HCT116 (cell line): ENCODE measurements around the gene FANK1. TPM values are rescaled to one million over a fixed set of nuclear protein-coding genes. Genes with fewer than 3 reads are reported as not detected.

Source experiments
- ATAC-seq: fragments of 200-7000 bp; cut with Tn5 transposase; 2 replicates; pipeline ENCODE4 v1.9.1; 2020; ENCODE audit warnings: mild to moderate bottlenecking, moderate library complexity
- BruUV-seq: library from RNA; stranded (reverse); fragments of 400-500 nt; replicated peaks from 2 replicates; lab custom pipeline; 2021; lab: Mats Ljungman, UMichigan
- CTCF ChIA-PET: fragments of 300-600 bp; sonication (Branson Sonifier 250); formaldehyde crosslinking; loops from one replicate; lab custom pipeline; 2021; ENCODE audit warnings: antibody characterized with exemption; lab: Charles Lee
- POLR2A ChIA-PET: fragments of 300-600, 350-600 bp; sonication (Branson Sonifier 250); formaldehyde crosslinking; loops from one replicate; lab custom pipeline; 2021; ENCODE audit warnings: antibody characterized with exemption; lab: Charles Lee
- RAD21 ChIA-PET, 2 experiments: fragments of 300-600 bp; sonication (Branson Sonifier 250); formaldehyde crosslinking; loops; one replicate each; lab custom pipeline; 2023; ENCODE audit warnings: low total read pairs in 2 of 2; ENCODE audit not compliant: uncharacterized antibody in 2 of 2, unreplicated experiment in 2 of 2, low non-redundant PET in 1 of 2; lab: Charles Lee
- DNase-seq: peaks from one replicate; pipeline ENCODE4 v3.0.0-alpha.2; 2010; ENCODE audit warnings: low read depth, low spot score
- H2AFZ ChIP-seq: fragments of 200-600 bp; shearing (Covaris generic), sonication (generic); 2 replicates; pipeline ENCODE4 v1.6.1; 2017; ENCODE audit warnings: low read depth, mixed run types, mixed read lengths, antibody characterized with exemption, low read length; ENCODE audit not compliant: poor library complexity, severe bottlenecking
- H3K27ac ChIP-seq: 2 replicates; pipeline ENCODE4 v1.5.1; 2012; ENCODE audit warnings: low read depth, low read length
- H3K27me3 ChIP-seq: fragments of 200-600 bp; sonication (generic); 2 replicates; pipeline ENCODE4 v1.6.1; 2016; ENCODE audit warnings: mixed run types, low read length, mixed read lengths; ENCODE audit not compliant: insufficient read depth
- H3K36me3 ChIP-seq, 2 experiments: fragments of 200-500 bp in 1 of 2; fragments of 200-600 bp in 1 of 2; sonication (Bioruptor generic) in 1 of 2; sonication (generic) in 1 of 2; 2 replicates each; pipeline versions ENCODE4 v1.5.1 to v1.6.1; 2014 to 2016; ENCODE audit warnings: low read length in 2 of 2, inconsistent platforms in 1 of 2, mixed read lengths in 1 of 2, mixed run types in 1 of 2; ENCODE audit not compliant: insufficient read depth in 2 of 2, control insufficient read depth in 1 of 2
- H3K4me1 ChIP-seq, 2 experiments: fragments of 200-600 bp in 1 of 2; sonication (generic) in 1 of 2; 2 replicates each; pipeline versions ENCODE4 v1.5.1 to v1.6.1; 2012 to 2017; ENCODE audit warnings: low read length in 2 of 2, inconsistent platforms in 1 of 2, mild to moderate bottlenecking in 1 of 2, mixed read lengths in 1 of 2, mixed run types in 1 of 2, moderate library complexity in 1 of 2; ENCODE audit not compliant: insufficient read depth in 2 of 2, control insufficient read depth in 1 of 2
- H3K4me2 ChIP-seq: fragments of 200-600 bp; sonication (generic); 2 replicates; pipeline ENCODE4 v1.6.1; 2017; ENCODE audit warnings: mixed run types, low read length, mixed read lengths
- H3K4me3 ChIP-seq, 2 experiments: fragments of 200-600 bp in 1 of 2; sonication (generic) in 1 of 2; replicated peaks in 1 of 2; 2 replicates each; pipeline ENCODE4 v1.5.1; 2011 to 2016; ENCODE audit warnings: low read length in 2 of 2, control low read depth in 1 of 2, low read depth in 1 of 2, mild to moderate bottlenecking in 1 of 2, mixed read lengths in 1 of 2, mixed run types in 1 of 2
- H3K79me2 ChIP-seq: fragments of 200-600 bp; sonication (generic); 2 replicates; pipeline ENCODE4 v1.6.1; 2017; ENCODE audit warnings: mild to moderate bottlenecking, mixed run types, low read length, moderate library complexity, mixed read lengths; ENCODE audit not compliant: insufficient read depth
- H3K9ac ChIP-seq: fragments of 200-600 bp; sonication (generic); 2 replicates; pipeline ENCODE4 v1.6.1; 2016; ENCODE audit warnings: low read length, mixed read lengths
- H3K9me2 ChIP-seq: fragments of 200-600 bp; sonication (generic), shearing (Covaris generic); 2 replicates; pipeline ENCODE4 v1.6.1; 2017; ENCODE audit warnings: mixed run types, mild to moderate bottlenecking, moderate library complexity; ENCODE audit not compliant: insufficient read depth
- H3K9me3 ChIP-seq, 2 experiments: fragments of 200-500 bp in 1 of 2; fragments of 200-600 bp in 1 of 2; sonication (Bioruptor generic) in 1 of 2; sonication (generic) in 1 of 2; 2 replicates each; pipeline ENCODE4 v1.6.1; 2014 to 2017; ENCODE audit warnings: low read length in 2 of 2, mixed read lengths in 2 of 2, inconsistent platforms in 1 of 2, low read depth in 1 of 2, mild to moderate bottlenecking in 1 of 2, mixed run types in 1 of 2, moderate library complexity in 1 of 2; ENCODE audit not compliant: control insufficient read depth in 1 of 2, insufficient read depth in 1 of 2
- H4K20me1 ChIP-seq: fragments of 200-600 bp; sonication (generic), shearing (Covaris generic); 2 replicates; pipeline ENCODE4 v1.6.1; 2017; ENCODE audit warnings: mixed run types, mild to moderate bottlenecking, moderate library complexity; ENCODE audit not compliant: insufficient read depth
- ATF3 ChIP-seq: IDR thresholded peaks from 2 replicates; pipeline ENCODE4 v1.6.1; 2012
- CBX3 ChIP-seq: IDR thresholded peaks from 2 replicates; pipeline ENCODE4 v1.6.1; 2012; ENCODE audit warnings: low read depth
- CEBPB ChIP-seq: IDR thresholded peaks from 2 replicates; pipeline ENCODE4 v1.6.1; 2012; ENCODE audit warnings: low read depth
- EGR1 ChIP-seq: IDR thresholded peaks from 2 replicates; pipeline ENCODE4 v1.6.1; 2012; ENCODE audit warnings: low read depth
- EZH2 ChIP-seq: fragments of 200-600 bp; sonication (generic); IDR thresholded peaks from 2 replicates; pipeline ENCODE4 v1.6.1; 2017; ENCODE audit warnings: antibody characterized with exemption, mixed run types
- EZH2phosphoT487 ChIP-seq: fragments of 200-600 bp; IDR thresholded peaks from 2 replicates; pipeline ENCODE4 v1.6.1; 2018; ENCODE audit warnings: antibody characterized with exemption, borderline replicate concordance
- FOSL1 ChIP-seq: IDR thresholded peaks from 2 replicates; pipeline ENCODE4 v1.6.1; 2012; ENCODE audit warnings: low read depth
- JUND ChIP-seq: IDR thresholded peaks from 2 replicates; pipeline ENCODE4 v1.6.1; 2012
- MAX ChIP-seq: IDR thresholded peaks from 2 replicates; pipeline ENCODE4 v1.6.1; 2012
- POLR2AphosphoS5 ChIP-seq: IDR thresholded peaks from 2 replicates; pipeline ENCODE4 v1.6.1; 2011; ENCODE audit warnings: mild to moderate bottlenecking, low read depth, low read length, moderate library complexity
- RAD21 ChIP-seq: IDR thresholded peaks from 2 replicates; pipeline ENCODE4 v1.6.1; 2012; ENCODE audit warnings: low read depth, mild to moderate bottlenecking
- SIN3A ChIP-seq: IDR thresholded peaks from 2 replicates; pipeline ENCODE4 v1.6.1; 2012; ENCODE audit warnings: low read depth
- SP1 ChIP-seq: IDR thresholded peaks from 2 replicates; pipeline ENCODE4 v1.6.1; 2012; ENCODE audit warnings: low read depth
- SRF ChIP-seq: IDR thresholded peaks from 2 replicates; pipeline ENCODE4 v1.6.1; 2012; ENCODE audit warnings: low read depth
- TCF7L2 ChIP-seq: IDR thresholded peaks from 2 replicates; pipeline ENCODE4 v1.7.0; 2011; ENCODE audit warnings: borderline replicate concordance, inconsistent platforms; ENCODE audit not compliant: insufficient read depth, insufficient read length; ENCODE audit errors: extremely low read depth
- YY1 ChIP-seq: IDR thresholded peaks from 2 replicates; pipeline ENCODE4 v1.6.1; 2011; ENCODE audit warnings: low read length, low read depth, moderate library complexity, mild to moderate bottlenecking; ENCODE audit not compliant: insufficient replicate concordance; ENCODE audit errors: extremely low read depth
- ZNF274 ChIP-seq: fragments of 200-500 bp; sonication (Bioruptor generic); IDR thresholded peaks from 2 replicates; pipeline ENCODE4 v1.6.1; 2014; ENCODE audit warnings: mild to moderate bottlenecking, low read depth, low read length, inconsistent platforms
- intact Hi-C: fragments of 100-400 bp; cut with micrococcal nuclease; formaldehyde crosslinking; loops from 2 replicates; pipeline ENCODE4 v1.10.0; 2022
- total RNA-seq: library from RNA; stranded (reverse); gene quantifications from one replicate; pipeline ENCODE4 v1.2.1, GENCODE V29; 2021; ENCODE audit not compliant: unreplicated experiment
- TF ChIP-seq, protein P1 (sequence below): IDR thresholded peaks from 2 replicates; pipeline ENCODE4 v1.6.1; 2012; ENCODE audit warnings: low read depth
- TF ChIP-seq, protein P2 (sequence below): IDR thresholded peaks from 2 replicates; pipeline ENCODE4 v1.6.1; 2011; ENCODE audit warnings: mild to moderate bottlenecking, low read length, moderate library complexity; ENCODE audit not compliant: insufficient replicate concordance; ENCODE audit errors: extremely low read depth
- TF ChIP-seq, protein P3 (sequence below), 3 experiments: fragments of 200-600 bp in 1 of 3; sonication (generic) in 1 of 3; IDR thresholded peaks in 2 of 3; conservative IDR thresholded peaks in 1 of 3; 2 replicates each; pipeline ENCODE4 v1.5.1; 2012 to 2017; ENCODE audit warnings: low read depth in 2 of 3, low read length in 2 of 3, antibody characterized with exemption in 1 of 3, borderline replicate concordance in 1 of 3, control low read depth in 1 of 3, mild to moderate bottlenecking in 1 of 3, mixed read lengths in 1 of 3, mixed run types in 1 of 3, moderate library complexity in 1 of 3; ENCODE audit not compliant: insufficient read depth in 1 of 3

FANK1 gene
- total RNA-seq, 1 experiment from 2014 or later, result 5.4 TPM

DNA sequence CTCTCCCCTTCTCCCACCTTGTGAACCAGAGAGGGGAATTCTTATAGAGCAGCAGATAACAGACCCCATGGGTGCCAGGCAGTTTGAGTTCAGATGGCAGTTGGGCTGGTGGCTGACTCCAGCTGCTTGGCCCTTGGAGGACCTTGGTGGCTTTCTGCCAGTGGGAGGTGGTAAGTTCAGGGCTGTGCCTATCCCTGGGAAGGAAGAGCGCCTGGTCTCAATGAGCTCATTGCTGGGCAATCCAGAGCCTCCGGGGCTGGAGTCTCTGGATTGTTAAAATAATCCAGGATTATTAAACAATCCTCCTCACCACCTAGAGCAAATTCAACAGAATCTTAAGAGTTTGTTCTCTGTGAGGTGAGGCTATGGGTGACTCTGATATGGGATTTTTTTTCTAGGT is 105.2 kb downstream of the FANK1 start:
- CTCF ChIA-PET, result no interaction called here
- intact Hi-C loops, result no loop called here

More for the DNA sequence above, 105.2 kb downstream of the FANK1 start:
- no peaks in the 10 kb centered on the region for H3K4me1 ChIP-seq
- H3K9ac ChIP-seq, result no peak overlapping the region
- H2AFZ ChIP-seq, result no peak overlapping the region
- H3K27me3 ChIP-seq, result no peaks in the 10 kb centered on the region
- no peak overlapping the region for H3K4me2 ChIP-seq
- TF ChIP-seq ATF3 (no peak), CBX3 (no peak), EZH2 (no peak), SIN3A (no peak), CEBPB (no peak), FOSL1 (no peak), RAD21 (no peak), EZH2phosphoT487 (no peak), JUND (no peak), SRF (no peak), SP1 (no peak), POLR2AphosphoS5 (no peak), EGR1 (no peak), MAX (no peak), ZNF274 (no peak), TCF7L2 (no peak), YY1 (no peak)
- TF ChIP-seq, protein P1, sequence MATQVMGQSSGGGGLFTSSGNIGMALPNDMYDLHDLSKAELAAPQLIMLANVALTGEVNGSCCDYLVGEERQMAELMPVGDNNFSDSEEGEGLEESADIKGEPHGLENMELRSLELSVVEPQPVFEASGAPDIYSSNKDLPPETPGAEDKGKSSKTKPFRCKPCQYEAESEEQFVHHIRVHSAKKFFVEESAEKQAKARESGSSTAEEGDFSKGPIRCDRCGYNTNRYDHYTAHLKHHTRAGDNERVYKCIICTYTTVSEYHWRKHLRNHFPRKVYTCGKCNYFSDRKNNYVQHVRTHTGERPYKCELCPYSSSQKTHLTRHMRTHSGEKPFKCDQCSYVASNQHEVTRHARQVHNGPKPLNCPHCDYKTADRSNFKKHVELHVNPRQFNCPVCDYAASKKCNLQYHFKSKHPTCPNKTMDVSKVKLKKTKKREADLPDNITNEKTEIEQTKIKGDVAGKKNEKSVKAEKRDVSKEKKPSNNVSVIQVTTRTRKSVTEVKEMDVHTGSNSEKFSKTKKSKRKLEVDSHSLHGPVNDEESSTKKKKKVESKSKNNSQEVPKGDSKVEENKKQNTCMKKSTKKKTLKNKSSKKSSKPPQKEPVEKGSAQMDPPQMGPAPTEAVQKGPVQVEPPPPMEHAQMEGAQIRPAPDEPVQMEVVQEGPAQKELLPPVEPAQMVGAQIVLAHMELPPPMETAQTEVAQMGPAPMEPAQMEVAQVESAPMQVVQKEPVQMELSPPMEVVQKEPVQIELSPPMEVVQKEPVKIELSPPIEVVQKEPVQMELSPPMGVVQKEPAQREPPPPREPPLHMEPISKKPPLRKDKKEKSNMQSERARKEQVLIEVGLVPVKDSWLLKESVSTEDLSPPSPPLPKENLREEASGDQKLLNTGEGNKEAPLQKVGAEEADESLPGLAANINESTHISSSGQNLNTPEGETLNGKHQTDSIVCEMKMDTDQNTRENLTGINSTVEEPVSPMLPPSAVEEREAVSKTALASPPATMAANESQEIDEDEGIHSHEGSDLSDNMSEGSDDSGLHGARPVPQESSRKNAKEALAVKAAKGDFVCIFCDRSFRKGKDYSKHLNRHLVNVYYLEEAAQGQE, result no peak
- TF ChIP-seq, protein P2, sequence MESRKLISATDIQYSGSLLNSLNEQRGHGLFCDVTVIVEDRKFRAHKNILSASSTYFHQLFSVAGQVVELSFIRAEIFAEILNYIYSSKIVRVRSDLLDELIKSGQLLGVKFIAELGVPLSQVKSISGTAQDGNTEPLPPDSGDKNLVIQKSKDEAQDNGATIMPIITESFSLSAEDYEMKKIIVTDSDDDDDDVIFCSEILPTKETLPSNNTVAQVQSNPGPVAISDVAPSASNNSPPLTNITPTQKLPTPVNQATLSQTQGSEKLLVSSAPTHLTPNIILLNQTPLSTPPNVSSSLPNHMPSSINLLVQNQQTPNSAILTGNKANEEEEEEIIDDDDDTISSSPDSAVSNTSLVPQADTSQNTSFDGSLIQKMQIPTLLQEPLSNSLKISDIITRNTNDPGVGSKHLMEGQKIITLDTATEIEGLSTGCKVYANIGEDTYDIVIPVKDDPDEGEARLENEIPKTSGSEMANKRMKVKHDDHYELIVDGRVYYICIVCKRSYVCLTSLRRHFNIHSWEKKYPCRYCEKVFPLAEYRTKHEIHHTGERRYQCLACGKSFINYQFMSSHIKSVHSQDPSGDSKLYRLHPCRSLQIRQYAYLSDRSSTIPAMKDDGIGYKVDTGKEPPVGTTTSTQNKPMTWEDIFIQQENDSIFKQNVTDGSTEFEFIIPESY, result no peak
- TF ChIP-seq, protein P3, sequence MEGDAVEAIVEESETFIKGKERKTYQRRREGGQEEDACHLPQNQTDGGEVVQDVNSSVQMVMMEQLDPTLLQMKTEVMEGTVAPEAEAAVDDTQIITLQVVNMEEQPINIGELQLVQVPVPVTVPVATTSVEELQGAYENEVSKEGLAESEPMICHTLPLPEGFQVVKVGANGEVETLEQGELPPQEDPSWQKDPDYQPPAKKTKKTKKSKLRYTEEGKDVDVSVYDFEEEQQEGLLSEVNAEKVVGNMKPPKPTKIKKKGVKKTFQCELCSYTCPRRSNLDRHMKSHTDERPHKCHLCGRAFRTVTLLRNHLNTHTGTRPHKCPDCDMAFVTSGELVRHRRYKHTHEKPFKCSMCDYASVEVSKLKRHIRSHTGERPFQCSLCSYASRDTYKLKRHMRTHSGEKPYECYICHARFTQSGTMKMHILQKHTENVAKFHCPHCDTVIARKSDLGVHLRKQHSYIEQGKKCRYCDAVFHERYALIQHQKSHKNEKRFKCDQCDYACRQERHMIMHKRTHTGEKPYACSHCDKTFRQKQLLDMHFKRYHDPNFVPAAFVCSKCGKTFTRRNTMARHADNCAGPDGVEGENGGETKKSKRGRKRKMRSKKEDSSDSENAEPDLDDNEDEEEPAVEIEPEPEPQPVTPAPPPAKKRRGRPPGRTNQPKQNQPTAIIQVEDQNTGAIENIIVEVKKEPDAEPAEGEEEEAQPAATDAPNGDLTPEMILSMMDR (IDR thresholded peaks at IDR 0.05 in 2 of 3, conservative IDR thresholded peaks at IDR 0.05 in 1 of 3; ENCODE audit: borderline replicate concordance in 1 of 3, insufficient read depth in 1 of 3, low read depth in 2 of 3, low read length in 2 of 3), result no peak
- H3K9me3 ChIP-seq, result no peaks in the 10 kb centered on the region
- no peak overlapping the region for H3K27ac ChIP-seq
- no peaks in the 10 kb centered on the region for H3K36me3 ChIP-seq
- H3K4me3 ChIP-seq, result no peak overlapping the region
- ChIA-PET RAD21 (no interaction called here), POLR2A (no interaction called here)
- H3K79me2 ChIP-seq, result no peaks in the 10 kb centered on the region
- no peaks in the 10 kb centered on the region for H3K9me2 ChIP-seq
- BruUV-seq, result no TSS peak
- DNase-seq (no peak), ATAC-seq (peak; percentile 61; the same call in 1 of the 2 replicates)
- no peaks in the 10 kb centered on the region for H4K20me1 ChIP-seq
